NOMO-1 treated with DMSO at 0.1 percent for 48 hours (cell line): ENCODE data around the gene HRH2.
"Not testable (repeated sequence)": the region's sequence is repeated elsewhere in the genome, so short reads cannot be mapped to it uniquely, and the experiment has no call there.

Experiments used
- DNase-seq: peaks from one replicate; lab custom pipeline; 2025; ENCODE audit not compliant: unreplicated experiment; lab: John Stamatoyannopoulos, UW

The HRH2 gene

GRCh38 chr5:175657593-175658271, at the start of gene HRH2:
Gene HRH2 (plus strand): TSS chr5:175658071. CDS start chr5:175683234, 25,163 bp downstream.
- peak; percentile 89 for DNase-seq

- no peak for DNase-seq
These were observed 48.3 kb upstream of the HRH2 start for GRCh38 chr5:175609526-175609925.

GRCh38 chr5:175610381-175610780, 47.5 kb upstream of the HRH2 start:
- no peak for DNase-seq

- DNase-seq: no peak
These were observed 47.0 kb upstream of the HRH2 start for GRCh38 chr5:175610898-175611297.

- no peak for DNase-seq
These were observed 43.6 kb upstream of the HRH2 start for GRCh38 chr5:175614223-175614815.

GRCh38 chr5:175614861-175615260, 43.0 kb upstream of the HRH2 start:
- DNase-seq: no peak

GRCh38 chr5:175616083-175616482, 41.8 kb upstream of the HRH2 start:
- no peak for DNase-seq

- DNase-seq: not testable (repeated sequence)
These were observed 41.3 kb upstream of the HRH2 start for GRCh38 chr5:175616527-175616926.

GRCh38 chr5:175617447-175617846, 40.4 kb upstream of the HRH2 start:
- DNase-seq: peak; percentile 33

GRCh38 chr5:175620527-175620926, 37.3 kb upstream of the HRH2 start:
- DNase-seq: no peak

- DNase-seq: no peak
These were observed 35.9 kb upstream of the HRH2 start for GRCh38 chr5:175621971-175622370.

- no peak for DNase-seq
These were observed 34.8 kb upstream of the HRH2 start for GRCh38 chr5:175623088-175623487.

GRCh38 chr5:175624316-175624715, 33.6 kb upstream of the HRH2 start:
- DNase-seq: no peak

- no peak for DNase-seq
These were observed 30.9 kb upstream of the HRH2 start for GRCh38 chr5:175627005-175627404.

GRCh38 chr5:175627739-175628138, 30.1 kb upstream of the HRH2 start:
- no peak for DNase-seq

- DNase-seq: no peak
These were observed 29.2 kb upstream of the HRH2 start for GRCh38 chr5:175628668-175629067.

- DNase-seq: no peak
These were observed 28.6 kb upstream of the HRH2 start for GRCh38 chr5:175629261-175629660.

- no peak for DNase-seq
These were observed 28.1 kb upstream of the HRH2 start for GRCh38 chr5:175629793-175630192.

GRCh38 chr5:175635854-175636584, 21.9 kb upstream of the HRH2 start:
- no peak for DNase-seq

- peak; percentile 87 for DNase-seq
These were observed 19.6 kb upstream of the HRH2 start for GRCh38 chr5:175638305-175638704.

- DNase-seq: no peak
These were observed 17.6 kb upstream of the HRH2 start for GRCh38 chr5:175640106-175640775.

GRCh38 chr5:175642998-175643397, 14.9 kb upstream of the HRH2 start:
- no peak for DNase-seq
